ENCODE results near the gene LRRC25.
"Not testable (repeated sequence)": the region's sequence is repeated elsewhere in the genome, so short reads cannot be mapped to it uniquely, and the experiment has no call there.

The LRRC25 gene

GRCh38 chr19:18373892-18374629 is 23.4 kb downstream of the LRRC25 start:
- no peak for DNase-seq

- DNase-seq = no peak
Measured at GRCh38 chr19:18373407-18373891, 24.0 kb downstream of the LRRC25 start.

- no peak for DNase-seq
Measured at GRCh38 chr19:18368504-18369222, 28.8 kb downstream of the LRRC25 start.

GRCh38 chr19:18366021-18366435 is 31.4 kb downstream of the LRRC25 start:
- DNase-seq = no peak

GRCh38 chr19:18364826-18365528 is 32.4 kb downstream of the LRRC25 start:
- DNase-seq = no peak

GRCh38 chr19:18364277-18364825 is 33.1 kb downstream of the LRRC25 start:
- not testable (repeated sequence) for DNase-seq

GRCh38 chr19:18363787-18364186 is 33.6 kb downstream of the LRRC25 start:
- no peak for DNase-seq

- no peak for DNase-seq
Measured at GRCh38 chr19:18362934-18363542, 34.4 kb downstream of the LRRC25 start.

- no peak for DNase-seq
Measured at GRCh38 chr19:18361646-18362045, 35.8 kb downstream of the LRRC25 start.

GRCh38 chr19:18357041-18357440 is 40.4 kb downstream of the LRRC25 start:
- DNase-seq = no peak

GRCh38 chr19:18354743-18355142 is 42.7 kb downstream of the LRRC25 start:
- DNase-seq = not testable (repeated sequence)

- DNase-seq = no peak
Measured at GRCh38 chr19:18353378-18354005, 43.9 kb downstream of the LRRC25 start.

GRCh38 chr19:18351544-18351943 is 45.9 kb downstream of the LRRC25 start:
- DNase-seq = no peak

GRCh38 chr19:18350490-18350889 is 46.9 kb downstream of the LRRC25 start:
- DNase-seq = no peak

GRCh38 chr19:18349524-18350128 is 47.8 kb downstream of the LRRC25 start:
- no peak for DNase-seq

GRCh38 chr19:18348818-18349339 is 48.5 kb downstream of the LRRC25 start:
- DNase-seq = not testable (repeated sequence)

- DNase-seq = no peak
Measured at GRCh38 chr19:18348171-18348570, 49.3 kb downstream of the LRRC25 start.

- no peak for DNase-seq
Measured at GRCh38 chr19:18346091-18346490, 51.3 kb downstream of the LRRC25 start.

- no peak for DNase-seq
Measured at GRCh38 chr19:18345296-18345695, 52.1 kb downstream of the LRRC25 start.

- DNase-seq = no peak
Measured at GRCh38 chr19:18344582-18344950, 52.9 kb downstream of the LRRC25 start.

- DNase-seq = no peak
Measured at GRCh38 chr19:18342090-18342632, 55.3 kb downstream of the LRRC25 start.
